HepG2 (cell line): Measurements from ENCODE around the gene ADGRF4. TPM values are rescaled to one million over a fixed set of nuclear protein-coding genes. Genes with fewer than 3 reads are reported as not detected.

Source experiments
- ATAC-seq: fragments of 200-7000 bp; cut with Tn5 transposase; 3 replicates; pipeline ENCODE4 v1.9.1; 2020; ENCODE audit warnings: mild to moderate bottlenecking, moderate library complexity
- BruUV-seq: library from RNA; stranded (reverse); fragments of 400-500 nt; replicated peaks from 2 replicates; lab custom pipeline; 2021; lab: Mats Ljungman, UMichigan
- CTCF ChIA-PET: fragments of 300-600 bp; formaldehyde crosslinking; extraction: SDS; loops from one replicate; lab custom pipeline; 2021; ENCODE audit warnings: low total read pairs, inconsistent platforms, low intra/inter-chr PET ratio; lab: Yijun Ruan, JAX
- POLR2A ChIA-PET: fragments of 350-600 bp; sonication (Branson Sonifier 250); formaldehyde crosslinking; loops from one replicate; lab custom pipeline; 2020; ENCODE audit warnings: antibody characterized with exemption, inconsistent platforms; lab: Yijun Ruan, JAX
- DNase-seq: peaks from one replicate; pipeline ENCODE4 v3.0.0-alpha.2; 2015; ENCODE audit warnings: low spot score
- FAIRE-seq: peaks from 3 replicates; lab custom pipeline; 2011; peaks lifted over from hg19 to GRCh38; lab: Jason Lieb, UNC
- H2AFZ ChIP-seq: one replicate; pipeline ENCODE4 v1.6.1; 2011; ENCODE audit warnings: low read length, inconsistent platforms
- H3K27ac ChIP-seq: fragments of 300-600 bp; 3 replicates; pipeline ENCODE4 v1.8.0; 2011; ENCODE audit warnings: mixed run types, mild to moderate bottlenecking, mixed read lengths, low read length, inconsistent platforms; ENCODE audit not compliant: insufficient read depth; ENCODE audit errors: extremely low read length
- H3K27me3 ChIP-seq, 2 experiments: fragments of 200-600 bp in 1 of 2; 2 replicates in 1 of 2; 3 replicates in 1 of 2; pipeline versions ENCODE4 v1.6.0 to v1.8.0; 2011; ENCODE audit warnings: low read length in 2 of 2, mild to moderate bottlenecking in 2 of 2, moderate library complexity in 2 of 2, inconsistent platforms in 1 of 2; ENCODE audit not compliant: insufficient read depth in 2 of 2, control insufficient read depth in 1 of 2
- H3K36me3 ChIP-seq, 2 experiments: fragments of 200-600 bp in 1 of 2; replicated peaks in 1 of 2; 2 replicates in 1 of 2; 3 replicates in 1 of 2; pipeline versions ENCODE4 v1.5.1 to v1.8.0; 2011; ENCODE audit warnings: low read length in 2 of 2, inconsistent platforms in 1 of 2; ENCODE audit not compliant: insufficient read depth in 2 of 2, control insufficient read depth in 1 of 2
- H3K4me1 ChIP-seq: 2 replicates; pipeline ENCODE4 v1.5.1; 2012; ENCODE audit warnings: low read length, inconsistent platforms; ENCODE audit not compliant: insufficient read depth
- H3K4me2 ChIP-seq: 2 replicates; pipeline ENCODE4 v1.6.0; 2011; ENCODE audit warnings: low read depth, low read length, inconsistent platforms
- H3K4me3 ChIP-seq, 3 experiments: fragments of 200-600 bp in 1 of 3; sonication (generic), shearing (Covaris generic) in 1 of 3; replicated peaks in 1 of 3; 2 replicates each; pipeline ENCODE4 v1.5.1; 2011 to 2016; ENCODE audit warnings: low read length in 3 of 3, inconsistent platforms in 2 of 3, low read depth in 2 of 3, mild to moderate bottlenecking in 2 of 3, control low read depth in 1 of 3, mixed read lengths in 1 of 3; ENCODE audit not compliant: insufficient read depth in 1 of 3
- H3K79me2 ChIP-seq: one replicate; pipeline ENCODE4 v1.6.1; 2011; ENCODE audit warnings: low read length, inconsistent platforms; ENCODE audit not compliant: insufficient read depth
- H3K9ac ChIP-seq: 2 replicates; pipeline ENCODE4 v1.6.0; 2011; ENCODE audit warnings: mild to moderate bottlenecking, low read depth, low read length, inconsistent platforms; ENCODE audit not compliant: insufficient read depth
- H3K9me3 ChIP-seq: 2 replicates; pipeline ENCODE4 v1.5.1; 2012; ENCODE audit warnings: mild to moderate bottlenecking, low read length
- H4K20me1 ChIP-seq: 2 replicates; pipeline ENCODE4 v1.6.0; 2011; ENCODE audit warnings: inconsistent platforms, mild to moderate bottlenecking, low read length, moderate library complexity; ENCODE audit not compliant: insufficient read depth
- CCAR2 ChIP-seq: fragments of 200-400 bp; formaldehyde crosslinking; optimal IDR thresholded peaks from 2 replicates; pipeline ENCODE3; 2018; ENCODE audit warnings: low read depth, mild to moderate bottlenecking, low read length, moderate library complexity
- HOXA7 ChIP-seq: sonication (generic); formaldehyde crosslinking; IDR thresholded peaks from 2 replicates; pipeline ENCODE4 v1.8.1; 2022; ENCODE audit warnings: mild to moderate bottlenecking, missing genetic modification reagents, moderate library complexity
- NR2F6 ChIP-seq, 2 experiments: IDR thresholded peaks; 2 replicates each; pipeline ENCODE4 v1.6.1; 2016; ENCODE audit warnings: antibody characterized with exemption in 1 of 2, mild to moderate bottlenecking in 1 of 2
- TFAP4 ChIP-seq: sonication (generic); IDR thresholded peaks from 2 replicates; pipeline ENCODE4 v1.6.1; 2016; ENCODE audit warnings: low read depth, borderline replicate concordance
- TSC22D2 ChIP-seq: sonication (generic); formaldehyde crosslinking; IDR thresholded peaks from 2 replicates; pipeline ENCODE4 v1.5.1; 2020; ENCODE audit warnings: missing genetic modification reagents, mild to moderate bottlenecking, borderline replicate concordance
- U2AF1 ChIP-seq: fragments of 200-400 bp; formaldehyde crosslinking; optimal IDR thresholded peaks from 2 replicates; pipeline ENCODE3; 2017; ENCODE audit warnings: mild to moderate bottlenecking, low read depth, low read length
- ZNF468 ChIP-seq: sonication (generic); formaldehyde crosslinking; IDR thresholded peaks from 2 replicates; pipeline ENCODE4 v1.8.0; 2022; ENCODE audit warnings: mild to moderate bottlenecking, moderate library complexity, missing genetic modification reagents
- ZNF709 ChIP-seq: sonication (generic); formaldehyde crosslinking; IDR thresholded peaks from 2 replicates; pipeline ENCODE4 v1.5.0; 2020; ENCODE audit warnings: mild to moderate bottlenecking, missing genetic modification reagents
- WGBS: methylation state at CpG from one replicate; pipeline ENCODE4 v1.1.6; 2017; ENCODE audit warnings: low lambda C conversion rate; 5-methylcytosine and 5-hydroxymethylcytosine counted together
- in situ Hi-C: cut with HindIII; loops from 2 replicates; pipeline ENCODE4 v1.10.0; 2017; ENCODE audit warnings: low pct_unique_long_range_greater_than_20kb; ENCODE audit not compliant: extremely low pct_ligation_motif_present
- intact Hi-C: fragments of 100-400 bp; cut with micrococcal nuclease; formaldehyde crosslinking; loops from one replicate; pipeline ENCODE4 v1.10.0; 2022; ENCODE audit not compliant: unreplicated experiment
- polyA plus RNA-seq, 8 experiments: library from polyadenylated mRNA; depleted of rRNA in 3 of 8; stranded (reverse) in 7 of 8; unstranded in 1 of 8; fragments of >200 nt; fragmentation: Illumina TruSeq in 4 of 8; extraction: Trizol in 4 of 8; gene quantifications; 2 replicates each; pipeline versions ENCODE4 v1.2.1 to v1.2.3, GENCODE V29; 2011 to 2016; ENCODE audit warnings: low read depth in 4 of 8, missing spikeins in 1 of 8, mixed read lengths in 1 of 8; ENCODE audit not compliant: insufficient read depth in 1 of 8
- total RNA-seq, 5 experiments: library from RNA; depleted of rRNA; stranded (reverse); fragments of >200 nt; fragmentation: Illumina TruSeq; extraction: Trizol; gene quantifications; 2 replicates each; pipeline ENCODE4 v1.2.3, GENCODE V29; 2016; ENCODE audit warnings: low read depth in 1 of 5
- TF ChIP-seq, protein P1 (sequence below): sonication (generic); formaldehyde crosslinking; IDR thresholded peaks from 2 replicates; pipeline ENCODE4 v1.5.0; 2020; ENCODE audit warnings: mild to moderate bottlenecking, missing genetic modification reagents, moderate library complexity
- TF ChIP-seq, protein P2 (sequence below): sonication (generic); formaldehyde crosslinking; IDR thresholded peaks from 2 replicates; pipeline ENCODE4 v1.4.0; 2020; ENCODE audit warnings: missing genetic modification reagents, borderline replicate concordance
- TF ChIP-seq, protein P3 (sequence below): sonication (generic); formaldehyde crosslinking; IDR thresholded peaks from 2 replicates; pipeline ENCODE4 v1.9.0; 2021; ENCODE audit warnings: missing genetic modification reagents, borderline replicate concordance

ADGRF4 gene
- total and polyA plus RNA-seq, 2 of the 13 experiments (the other 11 are each of a cell fraction or from before 2014, with no cell fraction given), result 0.01 TPM; not detected in 1

DNA sequence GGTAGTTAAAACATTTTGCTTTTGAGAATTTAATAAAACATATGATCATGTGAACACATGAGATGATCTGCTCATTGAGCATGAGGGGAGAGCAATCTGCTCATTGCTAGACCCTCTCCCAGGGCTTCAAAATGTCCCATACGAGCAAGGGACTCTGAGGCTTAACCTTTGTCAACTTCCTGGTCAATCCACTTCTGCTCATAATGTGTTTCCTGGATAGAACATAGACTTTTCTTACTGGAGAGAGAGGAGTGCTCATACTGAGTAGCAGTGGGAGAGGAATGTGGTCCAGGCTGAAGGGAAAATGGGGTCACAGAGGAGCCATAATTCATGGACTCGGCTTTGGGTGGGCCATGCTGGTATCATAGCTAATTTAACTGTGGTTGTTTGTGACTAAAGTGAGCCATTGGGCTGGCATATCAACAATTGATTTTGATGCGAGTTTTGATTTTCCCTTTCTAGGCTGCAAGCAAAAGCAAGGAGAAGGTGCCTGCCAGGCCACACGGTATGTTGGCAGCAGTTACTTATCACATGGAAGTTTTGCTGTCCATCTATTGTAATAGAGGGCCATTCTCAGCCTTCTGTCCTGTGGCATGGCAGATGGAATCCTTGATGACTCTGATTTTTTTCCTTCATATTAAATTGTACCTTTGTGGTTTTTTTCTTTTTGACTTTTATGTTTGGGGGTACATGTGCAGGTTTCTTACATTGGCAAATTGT is 20.8 kb upstream of the ADGRF4 start (continued):
- TF ChIP-seq, protein P1, sequence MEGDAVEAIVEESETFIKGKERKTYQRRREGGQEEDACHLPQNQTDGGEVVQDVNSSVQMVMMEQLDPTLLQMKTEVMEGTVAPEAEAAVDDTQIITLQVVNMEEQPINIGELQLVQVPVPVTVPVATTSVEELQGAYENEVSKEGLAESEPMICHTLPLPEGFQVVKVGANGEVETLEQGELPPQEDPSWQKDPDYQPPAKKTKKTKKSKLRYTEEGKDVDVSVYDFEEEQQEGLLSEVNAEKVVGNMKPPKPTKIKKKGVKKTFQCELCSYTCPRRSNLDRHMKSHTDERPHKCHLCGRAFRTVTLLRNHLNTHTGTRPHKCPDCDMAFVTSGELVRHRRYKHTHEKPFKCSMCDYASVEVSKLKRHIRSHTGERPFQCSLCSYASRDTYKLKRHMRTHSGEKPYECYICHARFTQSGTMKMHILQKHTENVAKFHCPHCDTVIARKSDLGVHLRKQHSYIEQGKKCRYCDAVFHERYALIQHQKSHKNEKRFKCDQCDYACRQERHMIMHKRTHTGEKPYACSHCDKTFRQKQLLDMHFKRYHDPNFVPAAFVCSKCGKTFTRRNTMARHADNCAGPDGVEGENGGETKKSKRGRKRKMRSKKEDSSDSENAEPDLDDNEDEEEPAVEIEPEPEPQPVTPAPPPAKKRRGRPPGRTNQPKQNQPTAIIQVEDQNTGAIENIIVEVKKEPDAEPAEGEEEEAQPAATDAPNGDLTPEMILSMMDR, result no peak
- TF ChIP-seq U2AF1, result no peak
- TF ChIP-seq, protein P2, sequence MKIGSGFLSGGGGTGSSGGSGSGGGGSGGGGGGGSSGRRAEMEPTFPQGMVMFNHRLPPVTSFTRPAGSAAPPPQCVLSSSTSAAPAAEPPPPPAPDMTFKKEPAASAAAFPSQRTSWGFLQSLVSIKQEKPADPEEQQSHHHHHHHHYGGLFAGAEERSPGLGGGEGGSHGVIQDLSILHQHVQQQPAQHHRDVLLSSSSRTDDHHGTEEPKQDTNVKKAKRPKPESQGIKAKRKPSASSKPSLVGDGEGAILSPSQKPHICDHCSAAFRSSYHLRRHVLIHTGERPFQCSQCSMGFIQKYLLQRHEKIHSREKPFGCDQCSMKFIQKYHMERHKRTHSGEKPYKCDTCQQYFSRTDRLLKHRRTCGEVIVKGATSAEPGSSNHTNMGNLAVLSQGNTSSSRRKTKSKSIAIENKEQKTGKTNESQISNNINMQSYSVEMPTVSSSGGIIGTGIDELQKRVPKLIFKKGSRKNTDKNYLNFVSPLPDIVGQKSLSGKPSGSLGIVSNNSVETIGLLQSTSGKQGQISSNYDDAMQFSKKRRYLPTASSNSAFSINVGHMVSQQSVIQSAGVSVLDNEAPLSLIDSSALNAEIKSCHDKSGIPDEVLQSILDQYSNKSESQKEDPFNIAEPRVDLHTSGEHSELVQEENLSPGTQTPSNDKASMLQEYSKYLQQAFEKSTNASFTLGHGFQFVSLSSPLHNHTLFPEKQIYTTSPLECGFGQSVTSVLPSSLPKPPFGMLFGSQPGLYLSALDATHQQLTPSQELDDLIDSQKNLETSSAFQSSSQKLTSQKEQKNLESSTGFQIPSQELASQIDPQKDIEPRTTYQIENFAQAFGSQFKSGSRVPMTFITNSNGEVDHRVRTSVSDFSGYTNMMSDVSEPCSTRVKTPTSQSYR (CRISPR knock-in tag), result no peak

GRCh38 chr6:47678739-47679138 is 19.6 kb upstream of the ADGRF4 start:
- intact Hi-C loops (no loop called here), in situ Hi-C loops (no loop called here)
- ChIA-PET CTCF (no interaction called here), POLR2A (no interaction called here)
- BruUV-seq, result no TSS peak
- Histone ChIP-seq H4K20me1 (no peaks in the 10 kb centered on the region), H3K4me1 (no peaks in the 10 kb centered on the region), H3K9me3 (no peaks in the 10 kb centered on the region), H3K9ac (no peak overlapping the region), H3K4me2 (no peak overlapping the region), H3K36me3 (no peaks in the 10 kb centered on the region), H2AFZ (no peak overlapping the region), H3K27ac (no peak overlapping the region), H3K4me3 (no peak overlapping the region), H3K27me3 (peaks cover 0 to 10% of the 10 kb centered on the region in 2 experiments; a peak in 2 of 5 replicates), H3K79me2 (no peaks in the 10 kb centered on the region)
- 36% methylated on average over 1 of the region's 1 CpG for WGBS
- TF ChIP-seq CCAR2 (no peak), ZNF709 (CRISPR knock-in tag) (no peak), HOXA7 (CRISPR knock-in tag) (no peak), TFAP4 (no peak), TSC22D2 (no peak), NR2F6 (IDR thresholded peaks at IDR 0.05) (no peak), NR2F6 (CRISPR knock-in tag; IDR thresholded peaks at IDR 0.05) (no peak), ZNF468 (CRISPR knock-in tag) (no peak)
- TF ChIP-seq, protein P3, sequence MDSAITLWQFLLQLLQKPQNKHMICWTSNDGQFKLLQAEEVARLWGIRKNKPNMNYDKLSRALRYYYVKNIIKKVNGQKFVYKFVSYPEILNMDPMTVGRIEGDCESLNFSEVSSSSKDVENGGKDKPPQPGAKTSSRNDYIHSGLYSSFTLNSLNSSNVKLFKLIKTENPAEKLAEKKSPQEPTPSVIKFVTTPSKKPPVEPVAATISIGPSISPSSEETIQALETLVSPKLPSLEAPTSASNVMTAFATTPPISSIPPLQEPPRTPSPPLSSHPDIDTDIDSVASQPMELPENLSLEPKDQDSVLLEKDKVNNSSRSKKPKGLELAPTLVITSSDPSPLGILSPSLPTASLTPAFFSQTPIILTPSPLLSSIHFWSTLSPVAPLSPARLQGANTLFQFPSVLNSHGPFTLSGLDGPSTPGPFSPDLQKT (CRISPR knock-in tag), result no peak
- ATAC-seq (no peak), DNase-seq (no peak), FAIRE-seq (no peak)
